Hematopoietic multipotent progenitor cell treated with erythropoietin and hydrocortisone succinate and interleukin-3 and kit ligand, for 6 days (in vitro differentiated cells): ENCODE results near the gene APBB2.

Experiments used
- DNase-seq: peaks from one replicate; pipeline ENCODE4 v3.0.0-alpha.2; 2015

APBB2 gene

GRCh38 chr4:41132055-41132683 is 82.2 kb downstream of the APBB2 start:
- DNase-seq: no peak

GRCh38 chr4:41129936-41130440 is 84.4 kb downstream of the APBB2 start:
- DNase-seq: no peak

GRCh38 chr4:41129128-41129754 is 85.1 kb downstream of the APBB2 start:
- DNase-seq: no peak

GRCh38 chr4:41125558-41126311 is 88.6 kb downstream of the APBB2 start:
- DNase-seq: no peak

GRCh38 chr4:41124916-41125548 is 89.3 kb downstream of the APBB2 start:
- no peak for DNase-seq

- no peak for DNase-seq
Observed at GRCh38 chr4:41122775-41123174, 91.6 kb downstream of the APBB2 start.

GRCh38 chr4:41122309-41122708 is 92.0 kb downstream of the APBB2 start:
- no peak for DNase-seq

GRCh38 chr4:41121906-41122305 is 92.4 kb downstream of the APBB2 start:
- no peak for DNase-seq

GRCh38 chr4:41120297-41121217 is 93.8 kb downstream of the APBB2 start:
- DNase-seq: peak; percentile 11

GRCh38 chr4:41119867-41120295 is 94.5 kb downstream of the APBB2 start:
- no peak for DNase-seq

GRCh38 chr4:41111791-41112190 is 102.6 kb downstream of the APBB2 start:
- DNase-seq: no peak

GRCh38 chr4:41110050-41110449 is 104.3 kb downstream of the APBB2 start:
- no peak for DNase-seq

- DNase-seq: no peak
Observed at GRCh38 chr4:41108481-41108880, 105.9 kb downstream of the APBB2 start.

- DNase-seq: no peak
Observed at GRCh38 chr4:41106694-41107419, 107.5 kb downstream of the APBB2 start.

GRCh38 chr4:41106081-41106480 is 108.3 kb downstream of the APBB2 start:
- no peak for DNase-seq

GRCh38 chr4:41104155-41104554 is 110.2 kb downstream of the APBB2 start:
- DNase-seq: no peak

- DNase-seq: no peak
Observed at GRCh38 chr4:41103657-41104056, 110.7 kb downstream of the APBB2 start.

- DNase-seq: no peak
Observed at GRCh38 chr4:41102414-41103092, 111.8 kb downstream of the APBB2 start.

- no peak for DNase-seq
Observed at GRCh38 chr4:41098093-41099048, 116.0 kb downstream of the APBB2 start.

- DNase-seq: no peak
Observed at GRCh38 chr4:41095973-41096372, 118.4 kb downstream of the APBB2 start.
